GM20431 (cell line): ENCODE measurements around the gene ARL14.

ENCODE experiments used
- in situ Hi-C: fragments of 300-500 bp; cut with MseI, MboI; formaldehyde crosslinking; loops from one replicate; pipeline ENCODE4 v1.15.0; 2020; ENCODE audit warnings: low sequenced_read_pairs; ENCODE audit not compliant: unreplicated experiment

The ARL14 gene

DNA sequence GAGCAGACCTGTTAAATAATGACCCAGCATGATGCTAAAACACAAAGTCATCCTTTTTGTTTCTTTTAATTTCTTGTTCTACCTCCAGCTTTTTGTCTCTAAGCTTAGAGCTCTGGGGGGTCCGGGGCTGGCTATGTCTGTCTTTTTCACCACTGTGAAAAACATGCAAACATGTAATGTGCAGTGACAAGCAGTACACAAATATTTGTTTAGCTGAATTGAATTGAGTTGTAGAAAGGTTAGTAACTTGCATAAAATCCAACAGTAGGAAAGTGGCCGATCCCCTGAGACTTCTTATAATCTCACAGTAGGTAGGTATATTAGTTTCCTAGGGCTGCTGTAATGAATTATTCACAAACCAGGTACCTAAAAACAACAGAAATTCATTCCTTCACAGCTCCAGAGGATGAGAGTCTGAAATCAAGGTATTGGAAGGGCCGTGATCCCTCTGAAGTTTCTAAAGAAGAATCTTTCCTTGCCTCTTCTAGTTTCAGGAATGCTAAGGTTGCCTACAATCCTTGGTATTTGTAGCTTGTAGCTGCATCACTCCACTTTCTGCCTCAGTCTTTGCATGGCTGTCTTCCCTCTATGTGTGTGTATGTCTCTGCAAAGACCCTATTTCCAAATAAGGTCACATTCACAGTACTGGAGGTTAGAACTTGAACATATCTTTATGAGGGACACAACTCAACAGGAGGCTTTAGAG, 32.7 kb downstream of the ARL14 start:
- in situ Hi-C loops, result loop anchor here (25.0 kb wide), 1 partner anchor 228 kb away; no protein-coding TSS in a partner anchor

DNA sequence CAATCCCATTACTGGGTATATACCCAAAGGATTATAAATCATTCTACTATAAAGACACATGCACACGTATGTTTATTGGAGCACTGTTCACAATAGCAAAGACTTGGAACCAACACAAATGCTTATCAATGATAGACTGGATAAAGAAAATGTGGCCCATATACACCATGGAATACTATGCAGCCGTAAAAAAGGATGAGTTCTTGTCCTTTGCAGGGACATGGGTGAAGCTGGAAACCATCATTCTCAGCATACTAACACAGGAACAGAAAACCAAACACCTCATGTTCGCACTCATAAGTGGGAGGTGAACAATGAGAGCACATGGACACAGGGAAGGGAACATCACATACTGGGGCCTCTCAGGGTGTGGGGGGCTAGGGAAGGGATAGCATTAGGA, 36.2 kb downstream of the ARL14 start:
- in situ Hi-C loops, result loop anchor here (25.0 kb wide), 1 partner anchor 224 kb away; no protein-coding TSS in a partner anchor

DNA sequence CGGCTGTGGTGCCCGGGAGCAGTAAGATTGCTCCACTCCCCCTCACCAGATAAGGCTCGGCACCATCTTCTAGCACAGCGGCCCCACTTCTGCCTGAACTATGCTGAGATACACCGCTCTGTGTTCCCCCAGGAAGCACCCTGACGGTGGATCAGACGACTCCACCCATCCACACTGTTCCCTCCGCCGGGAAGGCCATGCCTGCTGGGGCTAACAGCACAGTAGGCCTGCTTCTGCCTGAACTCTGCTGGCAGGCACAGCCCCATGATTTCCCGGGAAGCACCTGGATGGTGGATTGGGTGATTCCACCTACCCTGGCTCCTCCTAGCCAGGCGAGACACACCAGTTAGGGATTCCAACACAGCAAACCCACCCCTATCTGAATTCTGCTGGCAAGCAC, 42.8 kb downstream of the ARL14 start:
- in situ Hi-C loops, result loop anchor here (25.0 kb wide), 1 partner anchor 218 kb away; no protein-coding TSS in a partner anchor

DNA sequence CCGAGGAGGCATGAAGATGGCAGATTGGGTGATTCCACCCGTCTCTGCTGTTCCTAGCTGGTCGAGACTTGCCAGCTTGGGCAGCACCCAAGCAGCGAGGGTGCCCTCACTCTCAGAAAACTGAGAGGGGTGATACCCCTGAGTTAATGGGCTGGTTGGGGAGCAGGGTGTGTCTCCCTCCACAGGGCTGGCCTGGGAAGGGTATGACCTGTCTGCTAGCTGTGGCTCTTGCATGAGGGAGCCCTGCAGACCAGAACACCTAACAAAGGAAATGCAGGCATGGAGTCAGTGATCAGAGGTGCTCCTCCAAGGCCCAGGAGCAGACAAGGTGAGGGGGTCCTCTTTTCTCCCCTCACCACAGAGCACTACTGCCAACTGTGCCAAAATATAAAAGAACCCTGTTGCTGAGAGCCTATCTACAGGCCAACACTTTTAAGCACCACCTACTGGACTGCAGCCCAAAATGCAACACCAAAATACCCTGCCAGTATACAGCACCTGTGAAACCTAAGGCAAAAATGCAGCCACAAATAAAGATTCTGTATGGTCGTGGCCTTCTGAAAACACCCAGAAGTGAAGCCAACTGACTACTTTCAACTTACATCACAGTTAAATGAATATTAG, 43.3 kb downstream of the ARL14 start:
- in situ Hi-C loops, result loop anchor here (25.0 kb wide), 1 partner anchor 217 kb away; no protein-coding TSS in a partner anchor

DNA sequence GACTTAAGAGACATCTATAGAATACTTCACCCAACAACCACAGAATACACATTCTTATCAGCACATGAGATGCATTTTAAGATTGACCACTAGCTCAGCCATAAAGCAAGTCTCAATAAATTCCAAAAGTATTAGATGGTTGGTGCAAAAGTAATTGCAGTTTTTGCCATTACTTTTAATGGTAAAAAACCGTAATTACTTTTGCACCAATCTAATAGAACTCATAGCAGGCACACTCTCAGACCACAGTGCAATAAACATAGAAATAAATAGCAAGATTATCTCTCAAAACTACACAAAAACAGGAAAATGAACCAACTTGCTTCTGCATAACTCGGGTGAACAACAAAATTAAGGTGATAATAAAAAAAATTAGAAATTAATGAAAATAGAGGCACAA, 45.4 kb downstream of the ARL14 start:
- in situ Hi-C loops, result loop anchor here (25.0 kb wide), 1 partner anchor 215 kb away; no protein-coding TSS in a partner anchor

DNA sequence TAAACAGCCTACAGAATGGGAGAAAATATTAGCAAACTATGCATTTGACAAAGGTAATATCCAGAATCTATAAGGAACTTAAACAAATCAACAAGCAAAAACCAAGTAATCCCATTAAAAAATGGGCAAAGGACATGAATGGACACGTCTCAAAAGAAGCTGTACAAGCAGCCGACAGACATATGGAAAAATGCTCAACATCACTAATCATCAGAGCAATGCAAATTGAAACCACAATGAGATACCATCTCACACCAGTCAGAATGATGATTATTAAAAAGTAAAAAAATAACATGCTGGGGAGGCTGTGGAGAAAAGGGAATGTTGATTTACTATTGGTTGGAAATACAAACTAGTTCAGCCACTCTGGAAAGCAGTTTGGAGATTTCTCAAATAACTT, 48.4 kb downstream of the ARL14 start:
- in situ Hi-C loops, result no loop called here
